Dermis lymphatic vessel endothelial cell (primary cell): ENCODE measurements around the gene CLBA1. TPM values are rescaled to one million over a fixed set of nuclear protein-coding genes. Genes with fewer than 3 reads are reported as not detected.

Experiments
- total RNA-seq: library from RNA; depleted of rRNA; stranded (reverse); fragments of >200 nt; gene quantifications from 2 replicates; pipeline ENCODE4 v1.2.1, GENCODE V29; 2014

Gene CLBA1
- 4.1 and 5.7 TPM in 2 replicates for total RNA-seq

DNA sequence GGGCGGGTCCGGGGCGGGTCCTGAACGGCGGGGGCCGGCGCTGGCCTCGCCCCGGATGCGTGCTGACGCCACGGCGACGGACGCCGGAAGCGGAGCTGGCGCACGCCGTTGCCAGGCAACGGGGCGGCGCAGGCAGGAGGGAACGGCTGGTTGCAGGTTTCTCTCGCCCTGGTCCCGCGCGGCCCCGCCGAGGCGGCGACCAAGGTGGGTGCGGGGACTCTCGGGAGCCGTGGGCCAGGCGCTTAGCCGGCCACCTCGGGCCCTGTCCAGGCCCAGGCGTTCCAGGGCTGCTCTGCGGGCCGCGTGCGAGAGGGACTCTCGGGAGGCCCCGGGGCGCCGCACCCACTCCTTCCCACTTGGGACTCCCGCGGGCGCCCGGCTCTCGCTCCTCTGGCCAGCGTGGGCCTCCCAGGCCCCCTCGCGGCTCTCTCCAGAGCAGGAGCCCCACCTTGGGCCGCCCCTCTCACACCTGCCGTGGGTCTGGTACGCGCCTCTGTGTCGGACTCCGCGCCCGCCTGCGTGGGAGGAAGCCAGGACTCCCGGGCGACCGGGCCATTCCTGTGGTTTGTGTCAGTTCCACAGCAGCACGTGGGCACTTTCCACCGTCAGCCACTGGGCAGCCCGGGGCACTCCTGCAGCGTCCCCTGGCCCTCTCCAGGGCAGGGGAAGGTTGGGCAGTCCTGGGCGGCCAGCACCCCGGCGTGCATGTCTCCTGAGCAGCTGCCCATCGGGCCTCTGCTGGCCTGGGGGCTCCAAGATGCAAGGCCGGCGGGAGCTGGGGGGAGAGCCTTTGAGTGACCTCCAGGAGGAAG lies at the start of gene CLBA1:
CLBA1 (plus strand) TSS at position 114 of the 812 bp plus-strand sequence; CDS start at position 758, 644 bp downstream.

DNA sequence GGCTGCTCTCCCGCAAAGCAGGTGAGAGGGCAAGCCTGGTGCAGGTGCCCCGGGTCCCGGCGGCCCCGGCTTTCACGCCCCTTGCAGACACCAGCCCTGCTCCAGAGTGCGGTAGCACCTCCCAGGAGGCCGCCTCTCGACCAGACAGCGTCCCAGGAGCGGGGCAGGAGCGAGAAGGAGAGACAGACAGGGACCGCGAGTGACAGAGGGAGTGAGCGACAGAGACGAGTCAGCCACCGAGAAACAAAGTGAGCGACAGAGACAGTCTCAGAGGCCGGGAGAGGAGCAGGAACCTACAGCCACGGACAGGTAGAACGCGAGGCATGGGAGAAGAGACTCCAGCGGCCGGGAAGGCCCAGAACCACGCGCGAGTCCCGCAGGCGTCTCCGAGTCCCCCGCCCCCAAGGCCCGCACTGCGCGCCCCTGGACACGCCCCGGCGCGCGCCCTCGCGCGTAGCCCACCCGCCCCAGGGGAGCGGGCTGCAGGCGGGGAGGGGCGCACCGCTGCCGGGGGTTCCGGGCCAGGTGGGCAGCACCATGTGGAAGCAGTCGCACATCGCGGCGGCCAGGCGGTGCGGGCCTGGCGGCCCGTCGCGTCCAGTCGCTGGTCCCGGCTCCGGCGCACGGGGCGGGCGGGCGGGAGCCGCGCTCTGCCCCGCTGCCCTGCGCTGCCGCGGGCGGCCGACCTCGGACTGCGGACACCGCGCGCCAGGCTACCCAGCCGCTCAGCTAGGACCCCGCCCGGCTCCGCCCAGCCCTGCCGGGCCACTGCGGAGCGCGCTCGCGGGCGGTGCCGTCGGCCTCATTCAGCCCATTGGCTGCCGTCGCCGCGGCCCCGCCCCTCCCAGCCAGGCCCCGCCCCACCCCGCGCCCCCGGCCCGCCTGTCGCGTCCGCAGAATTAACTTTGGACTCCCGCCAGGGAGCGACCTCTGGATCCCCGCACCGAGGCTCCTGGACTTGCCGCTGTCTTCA lies 7.6 kb upstream of the CLBA1 start, which contains the start of gene AHNAK2:
AHNAK2 (minus strand) TSS at position 694 of the 973 bp plus-strand sequence; CDS start at position 557, 137 bp downstream.

DNA sequence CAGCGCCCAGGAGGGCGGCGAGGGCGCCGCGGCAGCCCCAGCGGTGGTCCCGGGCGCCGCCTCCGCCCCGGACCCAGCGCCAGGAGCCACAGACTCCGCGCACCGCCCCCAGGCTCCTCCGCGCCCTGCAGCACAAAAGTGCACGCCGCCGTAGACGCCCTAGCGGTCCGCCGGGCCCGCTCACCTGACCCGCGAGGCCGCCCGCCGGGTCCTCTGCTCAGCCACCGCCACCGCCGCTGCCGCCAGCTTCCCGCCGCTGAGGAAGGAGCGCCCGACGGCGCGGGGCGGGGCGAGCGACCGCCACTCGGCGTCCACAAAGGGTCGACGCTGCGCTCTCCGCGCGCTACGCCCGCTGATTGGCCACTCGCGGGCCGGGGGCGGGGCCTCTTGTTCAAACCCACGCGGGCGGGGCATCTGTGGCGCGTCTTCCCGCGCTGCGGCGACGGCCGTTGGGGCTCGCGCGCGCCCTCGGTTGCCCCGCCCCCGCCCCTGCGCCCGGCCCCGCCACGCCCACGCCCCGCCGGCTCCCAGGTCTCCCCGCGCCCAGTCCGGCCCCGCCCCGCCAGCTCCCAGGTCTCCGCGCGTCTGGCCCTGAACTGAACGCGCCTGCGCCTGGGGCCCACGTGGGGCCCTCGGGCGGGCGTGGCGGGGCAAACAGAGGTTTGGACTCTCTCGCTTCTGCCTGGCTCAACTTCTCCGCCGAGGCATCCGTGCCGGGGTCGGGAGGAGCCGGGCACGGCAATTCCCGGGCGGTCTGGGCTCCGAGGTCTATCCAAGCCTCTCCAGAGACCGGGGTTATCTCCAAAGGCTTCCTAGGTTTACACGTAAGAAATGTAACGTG lies 35.4 kb downstream of the CLBA1 start, which contains the start of gene CDCA4:
CDCA4 (minus strand) TSS at position 269 of the 841 bp plus-strand sequence. CDS start 9,154 bp downstream, outside the sequence.

Other genes starting within 250 kb of the CLBA1 start
- gene SIVA1, start 232.6 kb upstream of the CLBA1 start, total RNA-seq, result 74.5 and 74.6 TPM in 2 replicates
- gene AKT1, start 190.0 kb upstream of the CLBA1 start, total RNA-seq, result 115 and 120 TPM in 2 replicates
- 3.4 and 5.7 TPM in 2 replicates for gene ZBTB42, start 184.7 kb upstream of the CLBA1 start, total RNA-seq
- 2.9 and 3.7 TPM in 2 replicates for gene CEP170B, start 120.5 kb upstream of the CLBA1 start, total RNA-seq
- gene PLD4, start 60.9 kb upstream of the CLBA1 start, total RNA-seq, result 0.09 TPM in 1 of 2 replicates, not detected in the other
- gene AHNAK2, start 7.4 kb upstream of the CLBA1 start, total RNA-seq, result 4.9 and 12.8 TPM in 2 replicates
- gene CDCA4, start 35.3 kb downstream of the CLBA1 start, total RNA-seq, result 19.9 and 21.3 TPM in 2 replicates
- gene GPR132, start 79.6 kb downstream of the CLBA1 start, total RNA-seq, result not detected in 2 replicates
- gene JAG2, start 183.0 kb downstream of the CLBA1 start, total RNA-seq, result 26.6 and 37.9 TPM in 2 replicates
- 78.3 and 80.1 TPM in 2 replicates for gene NUDT14, start 195.5 kb downstream of the CLBA1 start, total RNA-seq